GM18499 (cell line): Measurements from ENCODE around the gene DNASE1.
"Not testable (repeated sequence)": the region's sequence is repeated elsewhere in the genome, so short reads cannot be mapped to it uniquely, and the experiment has no call there.

Experiments
- ATAC-seq: cut with Tn5 transposase; IDR thresholded peaks from one replicate; pipeline ENCODE4 v1.9.1; 2021; ENCODE audit warnings: moderate number of reproducible peaks; ENCODE audit not compliant: insufficient read depth, unreplicated experiment

The DNASE1 gene

GRCh38 chr16:3640632-3641501 lies 13.6 kb upstream of the DNASE1 start:
- no peak for ATAC-seq

GRCh38 chr16:3641801-3642396 lies 12.6 kb upstream of the DNASE1 start:
- no peak for ATAC-seq

GRCh38 chr16:3642397-3643094 lies 11.9 kb upstream of the DNASE1 start:
- no peak for ATAC-seq

GRCh38 chr16:3643095-3643730 lies 11.3 kb upstream of the DNASE1 start:
- no peak for ATAC-seq

GRCh38 chr16:3645108-3645503 lies 9.4 kb upstream of the DNASE1 start:
- no peak for ATAC-seq

- no peak for ATAC-seq
Observed at GRCh38 chr16:3645504-3646347, 8.8 kb upstream of the DNASE1 start.

- ATAC-seq, result no peak
Observed at GRCh38 chr16:3646348-3646920, 8.1 kb upstream of the DNASE1 start.

- ATAC-seq, result no peak
Observed at GRCh38 chr16:3650631-3651265, 3.7 kb upstream of the DNASE1 start.

- ATAC-seq, result no peak
Observed at GRCh38 chr16:3651461-3652372, 2.8 kb upstream of the DNASE1 start.

- no peak for ATAC-seq
Observed at GRCh38 chr16:3652373-3653195, 1.9 kb upstream of the DNASE1 start.

GRCh38 chr16:3655030-3655395 lies 522 bp downstream of the DNASE1 start:
- ATAC-seq, result no peak

- ATAC-seq, result no peak
Observed at GRCh38 chr16:3655396-3656159, 1.1 kb downstream of the DNASE1 start.

GRCh38 chr16:3656160-3656490 lies 1.6 kb downstream of the DNASE1 start:
- not testable (repeated sequence) for ATAC-seq

- ATAC-seq, result no peak
Observed at GRCh38 chr16:3656491-3657468, 2.3 kb downstream of the DNASE1 start.

GRCh38 chr16:3659251-3659650 lies 4.8 kb downstream of the DNASE1 start:
- no peak for ATAC-seq

GRCh38 chr16:3661311-3661710 lies 6.8 kb downstream of the DNASE1 start:
- ATAC-seq, result no peak
